T-helper 1 cell treated with Interleukin-12 subunit alpha and Interleukin-12 subunit beta and Interleukin-4 antibody, amounts not matched to agents 30 ng/mL and 1 ng/mL, for 36 hours (primary cell): ENCODE results near the gene SYNGR4. TPM values are rescaled to one million over a fixed set of nuclear protein-coding genes. Genes with fewer than 3 reads are reported as not detected.

Experiments used
- intact Hi-C: fragments of 100-400 bp; cut with micrococcal nuclease; formaldehyde crosslinking; loops from one replicate; pipeline ENCODE4 v1.15.1; 2024
- total RNA-seq: library from RNA; stranded (reverse); gene quantifications from 2 replicates; pipeline ENCODE4 v1.2.3, GENCODE V29; 2022

Gene SYNGR4
- total RNA-seq, 1 donor from 2014 or later: not detected

DNA sequence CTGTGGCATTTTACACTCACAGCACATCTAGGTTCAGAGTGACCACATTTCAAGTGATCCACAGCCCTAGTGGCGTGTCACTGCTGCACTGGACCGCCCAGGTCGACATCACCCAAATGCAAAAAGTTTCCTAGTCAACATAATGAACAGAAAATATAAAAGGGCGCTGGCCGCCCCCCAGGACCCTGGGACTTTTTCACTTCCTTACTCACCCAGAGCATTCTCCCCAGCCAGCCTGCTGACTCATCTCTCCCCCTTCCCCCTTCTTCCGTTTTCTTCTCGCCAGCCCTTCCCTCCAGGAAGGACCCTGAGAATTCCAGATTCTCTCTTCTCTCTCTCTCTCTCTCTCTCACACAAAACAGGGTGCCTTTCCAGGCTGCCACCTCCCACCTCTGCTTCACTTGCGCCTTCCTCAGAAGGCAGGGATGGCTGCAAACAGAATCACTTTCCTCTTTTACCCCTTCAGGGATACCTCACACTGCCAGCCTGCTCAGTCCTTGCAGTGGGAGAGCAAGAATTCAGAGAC lies 60.6 kb downstream of the SYNGR4 start:
- intact Hi-C loops: no loop called here

Other genes with a start within 250 kb of the SYNGR4 start
- gene LIG1, start 194.0 kb upstream of the SYNGR4 start, total RNA-seq: 99.4 and 107 TPM in 2 replicates
- gene ZSWIM9, start 193.7 kb upstream of the SYNGR4 start, total RNA-seq: 7.7 and 10.8 TPM in 2 replicates
- gene CARD8, start 108.5 kb upstream of the SYNGR4 start, total RNA-seq: 185 and 191 TPM in 2 replicates
- gene ZNF114, start 94.3 kb upstream of the SYNGR4 start, total RNA-seq: 0.15 TPM in 1 of 2 replicates, not detected in the other
- 449 and 464 TPM in 2 replicates for gene EMP3, start 38.8 kb upstream of the SYNGR4 start, total RNA-seq
- 13.6 and 14.7 TPM in 2 replicates for gene TMEM143, start 427 bp upstream of the SYNGR4 start, total RNA-seq
- gene KDELR1, start 27.2 kb downstream of the SYNGR4 start, total RNA-seq: 72.6 and 74.0 TPM in 2 replicates
- gene GRIN2D, start 29.3 kb downstream of the SYNGR4 start, total RNA-seq: 0.25 and 0.32 TPM in 2 replicates
- gene GRWD1, start 81.6 kb downstream of the SYNGR4 start, total RNA-seq: 45.8 and 52.1 TPM in 2 replicates
- 1.5 and 1.8 TPM in 2 replicates for gene KCNJ14, start 91.2 kb downstream of the SYNGR4 start, total RNA-seq
- gene CYTH2, start 105.0 kb downstream of the SYNGR4 start, total RNA-seq: 48.1 and 49.0 TPM in 2 replicates
- gene LMTK3, start 147.5 kb downstream of the SYNGR4 start, total RNA-seq: 4.5 and 5.0 TPM in 2 replicates
- 0.29 and 0.32 TPM in 2 replicates for gene SULT2B1, start 187.8 kb downstream of the SYNGR4 start, total RNA-seq
- gene SPACA4, start 242.4 kb downstream of the SYNGR4 start, total RNA-seq: not detected in 2 replicates